ENCODE data around the gene NARF. TPM values are rescaled to one million over a fixed set of nuclear protein-coding genes. Genes with fewer than 3 reads are reported as not detected.
"Not testable (repeated sequence)": the region's sequence is repeated elsewhere in the genome, so short reads cannot be mapped to it uniquely, and the experiment has no call there.

The NARF gene
- total RNA-seq = 21.9 TPM

GRCh38 chr17:82458179-82458884 lies at the start of gene NARF:
NARF (plus strand) TSS chr17:82458741; CDS start chr17:82458804, 63 bp downstream.
- peak within 1 kb of the TSS; percentile 82 to 90 (median 89) for H3K4me3 ChIP-seq (ENCODE audit: low read length in 3 of 3)
- H3K4me1 ChIP-seq (ENCODE audit: control insufficient read depth in 3 of 3, insufficient read depth in 3 of 3, low read length in 3 of 3) = peaks cover 18 to 30% (median 19%) of the 10 kb centered on the region in 3 donors
- H3K9me3 ChIP-seq (ENCODE audit: control insufficient read depth in 3 of 3, low read length in 3 of 3) = no peaks in the 10 kb centered on the region
- peak within 1 kb of the TSS; percentile 100 for H3K27ac ChIP-seq (ENCODE audit: low read depth, low read length)
- peak within 1 kb of the TSS; percentile 99 for H3K9ac ChIP-seq (ENCODE audit: low read depth in 1 of 3, low read length in 3 of 3)
- peaks cover 25 to 31% (median 26%) of the 10 kb centered on the region in 3 donors for H3K36me3 ChIP-seq (ENCODE audit: control insufficient read depth in 3 of 3, insufficient read depth in 3 of 3, low read length in 3 of 3)
- no peaks in the 10 kb centered on the region for H3K27me3 ChIP-seq (ENCODE audit: control insufficient read depth in 3 of 3, insufficient read depth in 3 of 3, low read length in 3 of 3)

- Histone ChIP-seq H3K9me3 (ENCODE audit: control insufficient read depth in 3 of 3, low read length in 3 of 3) (no peaks in the 10 kb centered on the region), H3K27ac (ENCODE audit: low read depth, low read length) (no peak overlapping the region), H3K27me3 (ENCODE audit: control insufficient read depth in 3 of 3, insufficient read depth in 3 of 3, low read length in 3 of 3) (no peaks in the 10 kb centered on the region), H3K4me1 (ENCODE audit: control insufficient read depth in 3 of 3, insufficient read depth in 3 of 3, low read length in 3 of 3) (peaks cover 4 to 15% (median 13%) of the 10 kb centered on the region in 3 donors), H3K4me3 (ENCODE audit: low read length in 3 of 3) (no peak overlapping the region), H3K9ac (ENCODE audit: low read depth in 1 of 3, low read length in 3 of 3) (no peak overlapping the region), H3K36me3 (ENCODE audit: control insufficient read depth in 3 of 3, insufficient read depth in 3 of 3, low read length in 3 of 3) (peaks cover 9 to 19% (median 18%) of the 10 kb centered on the region in 3 donors)
These were observed 49.6 kb upstream of the NARF start for GRCh38 chr17:82408938-82409318.

GRCh38 chr17:82410014-82410716 lies 48.4 kb upstream of the NARF start:
- Histone ChIP-seq H3K27me3 (ENCODE audit: control insufficient read depth in 3 of 3, insufficient read depth in 3 of 3, low read length in 3 of 3) (no peaks in the 10 kb centered on the region), H3K27ac (ENCODE audit: low read depth, low read length) (no peak overlapping the region), H3K36me3 (ENCODE audit: control insufficient read depth in 3 of 3, insufficient read depth in 3 of 3, low read length in 3 of 3) (peaks cover 9 to 15% (median 14%) of the 10 kb centered on the region in 3 donors), H3K4me3 (ENCODE audit: low read length in 3 of 3) (no peak overlapping the region), H3K9me3 (ENCODE audit: control insufficient read depth in 3 of 3, low read length in 3 of 3) (no peaks in the 10 kb centered on the region), H3K4me1 (ENCODE audit: control insufficient read depth in 3 of 3, insufficient read depth in 3 of 3, low read length in 3 of 3) (peaks cover 4 to 15% (median 13%) of the 10 kb centered on the region in 3 donors), H3K9ac (ENCODE audit: low read depth in 1 of 3, low read length in 3 of 3) (no peak overlapping the region)

- no peak overlapping the region for H3K4me3 ChIP-seq (ENCODE audit: low read length in 3 of 3)
- no peak overlapping the region for H3K27ac ChIP-seq (ENCODE audit: low read depth, low read length)
- peaks cover 4 to 13% (median 10%) of the 10 kb centered on the region in 3 donors for H3K4me1 ChIP-seq (ENCODE audit: control insufficient read depth in 3 of 3, insufficient read depth in 3 of 3, low read length in 3 of 3)
- H3K9me3 ChIP-seq (ENCODE audit: control insufficient read depth in 3 of 3, low read length in 3 of 3) = no peaks in the 10 kb centered on the region
- H3K36me3 ChIP-seq (ENCODE audit: control insufficient read depth in 3 of 3, insufficient read depth in 3 of 3, low read length in 3 of 3) = peaks cover 9 to 13% (median 10%) of the 10 kb centered on the region in 3 donors
- H3K9ac ChIP-seq (ENCODE audit: low read depth in 1 of 3, low read length in 3 of 3) = no peak overlapping the region
- H3K27me3 ChIP-seq (ENCODE audit: control insufficient read depth in 3 of 3, insufficient read depth in 3 of 3, low read length in 3 of 3) = no peaks in the 10 kb centered on the region
These were observed 47.0 kb upstream of the NARF start for GRCh38 chr17:82411396-82412053.

- Histone ChIP-seq H3K4me1 (ENCODE audit: control insufficient read depth in 3 of 3, insufficient read depth in 3 of 3, low read length in 3 of 3) (peaks cover 4 to 10% (median 9%) of the 10 kb centered on the region in 3 donors), H3K36me3 (ENCODE audit: control insufficient read depth in 3 of 3, insufficient read depth in 3 of 3, low read length in 3 of 3) (peaks cover 9 to 13% (median 10%) of the 10 kb centered on the region in 3 donors)
These were observed 46.5 kb upstream of the NARF start for GRCh38 chr17:82412081-82412480.

GRCh38 chr17:82412535-82413520 lies 45.7 kb upstream of the NARF start:
- Histone ChIP-seq H3K36me3 (ENCODE audit: control insufficient read depth in 3 of 3, insufficient read depth in 3 of 3, low read length in 3 of 3) (peaks cover 9 to 13% (median 10%) of the 10 kb centered on the region in 3 donors), H3K27me3 (ENCODE audit: control insufficient read depth in 3 of 3, insufficient read depth in 3 of 3, low read length in 3 of 3) (no peaks in the 10 kb centered on the region), H3K4me1 (ENCODE audit: control insufficient read depth in 3 of 3, insufficient read depth in 3 of 3, low read length in 3 of 3) (peaks cover 3 to 6% (median 5%) of the 10 kb centered on the region in 3 donors), H3K4me3 (ENCODE audit: low read length in 3 of 3) (no peak overlapping the region), H3K9me3 (ENCODE audit: control insufficient read depth in 3 of 3, low read length in 3 of 3) (no peaks in the 10 kb centered on the region), H3K27ac (ENCODE audit: low read depth, low read length) (no peak overlapping the region), H3K9ac (ENCODE audit: low read depth in 1 of 3, low read length in 3 of 3) (no peak overlapping the region)

More at GRCh38 chr17:82412081-82412480, 46.5 kb upstream of the NARF start:
- H3K9me3 ChIP-seq (ENCODE audit: control insufficient read depth in 3 of 3, low read length in 3 of 3); H3K4me3 ChIP-seq (ENCODE audit: low read length in 3 of 3); H3K27me3 ChIP-seq (ENCODE audit: control insufficient read depth in 3 of 3, insufficient read depth in 3 of 3, low read length in 3 of 3); H3K9ac ChIP-seq (ENCODE audit: low read depth in 1 of 3, low read length in 3 of 3); H3K27ac ChIP-seq (ENCODE audit: low read depth, low read length): not testable (repeated sequence)

GRCh38 chr17:82414548-82415281 lies 43.8 kb upstream of the NARF start:
- no peaks in the 10 kb centered on the region for H3K27me3 ChIP-seq (ENCODE audit: control insufficient read depth in 3 of 3, insufficient read depth in 3 of 3, low read length in 3 of 3)
- H3K27ac ChIP-seq (ENCODE audit: low read depth, low read length) = no peak overlapping the region
- H3K9me3 ChIP-seq (ENCODE audit: control insufficient read depth in 3 of 3, low read length in 3 of 3) = no peaks in the 10 kb centered on the region
- peaks cover 2 to 6% (median 5%) of the 10 kb centered on the region in 3 donors for H3K36me3 ChIP-seq (ENCODE audit: control insufficient read depth in 3 of 3, insufficient read depth in 3 of 3, low read length in 3 of 3)
- H3K9ac ChIP-seq (ENCODE audit: low read depth in 1 of 3, low read length in 3 of 3) = no peak overlapping the region
- no peak overlapping the region for H3K4me3 ChIP-seq (ENCODE audit: low read length in 3 of 3)
- peaks cover 10 to 14% (median 13%) of the 10 kb centered on the region in 3 donors for H3K4me1 ChIP-seq (ENCODE audit: control insufficient read depth in 3 of 3, insufficient read depth in 3 of 3, low read length in 3 of 3)

GRCh38 chr17:82415336-82415735 lies 43.2 kb upstream of the NARF start:
- no peak overlapping the region for H3K27ac ChIP-seq (ENCODE audit: low read depth, low read length)
- H3K27me3 ChIP-seq (ENCODE audit: control insufficient read depth in 3 of 3, insufficient read depth in 3 of 3, low read length in 3 of 3) = no peaks in the 10 kb centered on the region
- H3K9ac ChIP-seq (ENCODE audit: low read depth in 1 of 3, low read length in 3 of 3) = no peak overlapping the region
- H3K9me3 ChIP-seq (ENCODE audit: control insufficient read depth in 3 of 3, low read length in 3 of 3) = no peaks in the 10 kb centered on the region
- peaks cover 5 to 8% (median 5%) of the 10 kb centered on the region in 3 donors for H3K36me3 ChIP-seq (ENCODE audit: control insufficient read depth in 3 of 3, insufficient read depth in 3 of 3, low read length in 3 of 3)
- no peak overlapping the region for H3K4me3 ChIP-seq (ENCODE audit: low read length in 3 of 3)
- H3K4me1 ChIP-seq (ENCODE audit: control insufficient read depth in 3 of 3, insufficient read depth in 3 of 3, low read length in 3 of 3) = peaks cover 10 to 14% (median 13%) of the 10 kb centered on the region in 3 donors

Data from skeletal muscle tissue (tissue), 4 donors.